ENCODE measurements around the gene NR1H2.

- TF ChIP-seq POLR2A (IDR thresholded peaks at IDR 0.05) (peak; percentile 22 to 39), CTCF (IDR thresholded peaks at IDR 0.05) (no peak)
Measured at GRCh38 chr19:50383852-50384684, 7.8 kb downstream of the NR1H2 start, which contains the start of gene POLD1.
